ENCODE results near the gene GMDS. TPM values are rescaled to one million over a fixed set of nuclear protein-coding genes. Genes with fewer than 3 reads are reported as not detected.

GMDS gene
- total RNA-seq, 1 experiment from 2014 or later: 27.6 TPM

- H3K27me3 ChIP-seq (ENCODE audit: insufficient read depth, low read length): no peaks in the 10 kb centered on the region
- DNase-seq: no peak
- no peak overlapping the region for H3K56ac ChIP-seq (ENCODE audit: insufficient read length, low read depth, low read length)
- H2BK12ac ChIP-seq (ENCODE audit: insufficient read length, low read depth, low read length): no peak overlapping the region
- H4K20me1 ChIP-seq (ENCODE audit: control insufficient read depth, insufficient read depth, insufficient read length): no peaks in the 10 kb centered on the region
- Mint-ChIP-seq H3K4me1 (no peaks in the 10 kb centered on the region), H3K27me3 (ENCODE audit: low read depth) (peaks cover 7% of the 10 kb centered on the region), H3K27ac (no peak overlapping the region), H3K36me3 (ENCODE audit: insufficient read depth in 1 of 3, low read depth in 3 of 3) (no peaks in the 10 kb centered on the region), H3K4me3 (no peak overlapping the region), H3K9me3 (no peaks in the 10 kb centered on the region)
- no peak overlapping the region for H4K91ac ChIP-seq (ENCODE audit: insufficient read length, low read depth, low read length)
- H2BK120ac ChIP-seq (ENCODE audit: low read depth, low read length, poor library complexity, severe bottlenecking): no peak overlapping the region
- no peak overlapping the region for H2AK5ac ChIP-seq (ENCODE audit: insufficient read length, low read length)
- no peaks in the 10 kb centered on the region for H3K4me1 ChIP-seq (ENCODE audit: insufficient read depth, low read length)
- no peak overlapping the region for H4K5ac ChIP-seq (ENCODE audit: insufficient read length, low read depth, low read length)
- H3T11ph ChIP-seq (ENCODE audit: low read length): no peak overlapping the region
- no peak overlapping the region for H3K23ac ChIP-seq (ENCODE audit: insufficient read length, low read depth, low read length)
- no peak overlapping the region for H2AFZ ChIP-seq (ENCODE audit: low read length)
- H3K9ac ChIP-seq (ENCODE audit: extremely low read depth, insufficient read length, low read length): no peak overlapping the region
- TF ChIP-seq, protein P1, sequence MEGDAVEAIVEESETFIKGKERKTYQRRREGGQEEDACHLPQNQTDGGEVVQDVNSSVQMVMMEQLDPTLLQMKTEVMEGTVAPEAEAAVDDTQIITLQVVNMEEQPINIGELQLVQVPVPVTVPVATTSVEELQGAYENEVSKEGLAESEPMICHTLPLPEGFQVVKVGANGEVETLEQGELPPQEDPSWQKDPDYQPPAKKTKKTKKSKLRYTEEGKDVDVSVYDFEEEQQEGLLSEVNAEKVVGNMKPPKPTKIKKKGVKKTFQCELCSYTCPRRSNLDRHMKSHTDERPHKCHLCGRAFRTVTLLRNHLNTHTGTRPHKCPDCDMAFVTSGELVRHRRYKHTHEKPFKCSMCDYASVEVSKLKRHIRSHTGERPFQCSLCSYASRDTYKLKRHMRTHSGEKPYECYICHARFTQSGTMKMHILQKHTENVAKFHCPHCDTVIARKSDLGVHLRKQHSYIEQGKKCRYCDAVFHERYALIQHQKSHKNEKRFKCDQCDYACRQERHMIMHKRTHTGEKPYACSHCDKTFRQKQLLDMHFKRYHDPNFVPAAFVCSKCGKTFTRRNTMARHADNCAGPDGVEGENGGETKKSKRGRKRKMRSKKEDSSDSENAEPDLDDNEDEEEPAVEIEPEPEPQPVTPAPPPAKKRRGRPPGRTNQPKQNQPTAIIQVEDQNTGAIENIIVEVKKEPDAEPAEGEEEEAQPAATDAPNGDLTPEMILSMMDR (conservative IDR thresholded peaks at IDR 0.05): no peak
- H3K79me1 ChIP-seq (ENCODE audit: insufficient read depth, low read depth, low read length, poor library complexity, severe bottlenecking): no peaks in the 10 kb centered on the region
- H3K14ac ChIP-seq (ENCODE audit: insufficient read depth, low read length): no peak overlapping the region
- H4K8ac ChIP-seq (replicated peaks; ENCODE audit: insufficient read length, low read depth, low read length): no peak overlapping the region
- H2BK15ac ChIP-seq (ENCODE audit: low read depth, low read length): no peak overlapping the region
- WGBS (ENCODE audit: extremely low coverage, insufficient read length, low lambda C conversion rate): no CpG with 5 or more reads among the region's 14 CpGs
- H3K4ac ChIP-seq (ENCODE audit: low read depth, low read length): no peak overlapping the region
- H2BK20ac ChIP-seq (ENCODE audit: low read depth, low read length, poor library complexity, severe bottlenecking): no peak overlapping the region
- no peak overlapping the region for H3K27ac ChIP-seq (ENCODE audit: insufficient read length, low read depth, low read length)
- H3K79me2 ChIP-seq (ENCODE audit: insufficient read depth, low read length): no peaks in the 10 kb centered on the region
- H3K23me2 ChIP-seq (ENCODE audit: insufficient read length, low read depth, low read length, poor library complexity, severe bottlenecking): no peaks in the 10 kb centered on the region
- H3K9me3 ChIP-seq (ENCODE audit: control insufficient read depth, low read depth, low read length): no peaks in the 10 kb centered on the region
- H3K4me2 ChIP-seq (ENCODE audit: insufficient read depth, insufficient read length, low read length): no peak overlapping the region
- H3K18ac ChIP-seq (ENCODE audit: insufficient read length, low read depth, low read length): no peak overlapping the region
- H2BK5ac ChIP-seq (ENCODE audit: insufficient read length, low read length): no peak overlapping the region
These were observed 660.3 kb downstream of the GMDS start for GRCh38 chr6:1584996-1585668.
